ENCODE data around the gene MAP4K4.

The MAP4K4 gene

DNA sequence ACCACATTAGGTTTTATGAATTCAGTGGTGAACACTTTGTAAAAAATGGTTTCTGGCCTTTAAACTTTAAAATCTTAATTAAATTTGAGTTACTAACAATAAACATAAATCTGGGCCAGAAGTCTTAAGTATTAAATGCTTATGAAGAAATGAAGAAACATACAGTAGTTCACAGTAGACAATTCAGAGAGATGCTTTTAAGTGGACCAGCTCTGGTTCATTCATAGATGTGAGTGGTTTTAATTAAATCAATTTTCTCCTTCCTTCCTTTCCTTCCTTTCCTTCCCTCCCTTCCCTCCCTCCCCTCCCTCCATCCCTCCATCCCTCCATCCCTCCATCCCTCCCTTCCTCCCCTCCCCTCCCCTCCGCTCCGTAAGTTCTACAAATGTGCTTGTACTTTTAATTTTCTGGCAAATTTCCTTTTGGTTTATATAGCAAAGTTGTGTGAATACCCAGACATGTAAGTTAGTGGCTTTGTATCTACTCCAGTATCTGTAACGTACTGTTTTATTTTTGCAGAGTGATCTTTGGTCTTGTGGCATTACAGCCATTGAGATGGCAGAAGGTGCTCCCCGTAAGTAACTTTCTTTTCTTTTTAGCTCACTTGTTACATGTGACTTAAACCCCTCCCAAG lies 136.5 kb downstream of the MAP4K4 start:
- DNase-seq (ENCODE audit: low read depth): no peak

DNA sequence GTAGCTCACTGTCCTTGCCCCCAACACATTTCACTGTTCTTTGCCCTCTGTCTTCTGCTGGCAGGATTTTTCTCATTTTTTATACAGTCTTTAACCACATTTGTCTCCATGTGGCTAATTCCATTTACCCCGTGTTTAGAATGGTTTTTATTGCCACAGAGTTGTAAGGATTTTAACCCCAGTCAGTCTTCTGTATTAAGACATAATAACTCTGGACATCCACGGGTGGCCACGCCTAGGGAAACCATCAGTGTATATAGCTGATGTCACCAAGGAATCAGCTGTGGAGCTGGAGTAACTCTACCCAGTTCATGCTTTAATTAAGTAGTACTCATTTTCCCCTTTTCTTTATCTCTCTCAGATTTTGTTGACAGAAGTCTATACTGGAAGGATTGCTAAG lies 139.8 kb downstream of the MAP4K4 start:
- DNase-seq (ENCODE audit: low read depth): peak; percentile 37

DNA sequence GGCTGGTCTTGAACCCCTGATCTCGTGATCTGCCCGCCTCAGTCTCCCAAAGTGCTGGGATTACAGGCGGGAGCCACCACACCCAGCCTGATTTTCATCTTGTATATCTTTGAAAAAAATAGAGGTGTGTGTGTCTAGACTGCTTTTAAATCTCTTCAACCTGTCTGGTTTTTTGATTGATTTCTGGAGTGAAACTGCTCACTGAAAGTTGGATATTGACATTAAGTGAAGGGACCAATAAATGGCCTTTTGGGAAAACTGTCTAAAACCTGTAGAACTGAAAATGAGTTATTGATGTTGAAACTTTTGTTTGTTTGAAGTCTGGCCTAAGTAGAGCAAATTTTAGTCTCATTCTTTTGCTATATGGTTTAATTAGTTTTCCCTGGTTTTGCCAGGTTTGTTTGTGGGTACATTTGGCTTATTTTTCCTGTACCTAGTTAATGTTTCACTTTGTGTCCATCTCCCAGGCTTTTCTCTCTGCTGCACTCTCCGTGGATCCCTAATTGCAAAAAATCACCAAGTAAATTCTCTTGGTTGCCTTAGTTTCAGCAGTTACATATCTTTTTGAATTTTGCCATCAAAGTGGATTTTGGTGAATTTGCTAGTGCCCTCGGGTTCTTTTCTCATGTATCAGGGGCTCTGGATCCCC lies 144.3 kb downstream of the MAP4K4 start:
- DNase-seq (ENCODE audit: low read depth): no peak

DNA sequence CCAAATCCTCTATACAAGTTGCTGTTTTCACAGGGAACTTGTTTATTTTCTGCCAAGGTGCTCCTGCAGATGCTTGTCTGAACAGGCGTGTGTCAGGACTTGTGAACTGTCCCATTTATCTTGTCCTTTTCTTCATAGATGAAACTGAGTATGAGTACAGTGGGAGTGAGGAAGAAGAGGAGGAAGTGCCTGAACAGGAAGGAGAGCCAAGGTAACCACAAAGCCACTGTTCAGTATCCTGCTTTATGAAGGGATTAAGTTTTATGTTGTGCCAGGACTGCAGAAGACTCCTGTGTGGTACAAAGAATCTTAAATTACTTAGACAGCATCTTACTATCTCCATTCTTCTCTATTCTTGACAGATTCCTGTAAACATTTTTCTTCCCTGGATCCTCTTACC lies 145.0 kb downstream of the MAP4K4 start:
- DNase-seq (ENCODE audit: low read depth): peak; percentile 27

DNA sequence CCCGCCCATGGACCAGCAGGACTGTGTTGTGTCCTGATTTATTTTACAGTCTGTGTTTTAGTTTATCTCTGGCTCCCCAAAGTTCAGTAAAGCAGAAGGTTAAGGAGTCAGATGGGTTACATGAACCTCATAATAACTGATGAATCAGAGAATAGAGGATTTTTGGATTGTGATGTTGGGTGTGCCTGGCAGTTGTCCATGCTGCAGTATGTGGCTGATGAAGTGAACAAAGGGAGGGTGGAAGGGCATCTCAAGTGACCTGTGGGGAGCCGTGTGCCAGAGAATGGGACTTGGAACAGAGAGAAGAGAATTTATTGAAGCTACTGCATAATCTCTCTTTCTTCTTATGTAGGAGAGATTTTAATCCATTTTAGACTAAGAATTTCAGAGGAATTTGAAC lies 145.5 kb downstream of the MAP4K4 start:
- peak; percentile 48 for DNase-seq (ENCODE audit: low read depth)

DNA sequence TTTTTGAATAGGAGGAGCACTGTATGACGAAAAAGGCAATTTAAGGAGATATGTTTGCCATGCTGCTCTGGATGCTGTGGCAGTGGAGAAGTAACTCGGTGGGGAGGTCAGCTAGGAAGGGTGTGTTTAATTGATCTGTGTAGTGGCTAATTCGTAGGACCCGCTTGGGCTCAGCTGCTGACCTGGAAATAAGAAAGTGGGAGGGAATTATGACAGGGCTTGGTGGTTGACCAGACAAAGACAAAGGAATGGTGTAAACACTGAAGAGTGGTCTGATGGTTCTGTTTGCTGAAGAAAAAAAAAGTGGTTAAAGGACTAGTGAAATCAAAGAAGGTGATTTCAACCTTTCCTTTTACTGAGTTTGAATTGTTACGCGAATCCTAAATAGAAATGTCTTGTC lies 146.0 kb downstream of the MAP4K4 start:
- peak; percentile 42 for DNase-seq (ENCODE audit: low read depth)

DNA sequence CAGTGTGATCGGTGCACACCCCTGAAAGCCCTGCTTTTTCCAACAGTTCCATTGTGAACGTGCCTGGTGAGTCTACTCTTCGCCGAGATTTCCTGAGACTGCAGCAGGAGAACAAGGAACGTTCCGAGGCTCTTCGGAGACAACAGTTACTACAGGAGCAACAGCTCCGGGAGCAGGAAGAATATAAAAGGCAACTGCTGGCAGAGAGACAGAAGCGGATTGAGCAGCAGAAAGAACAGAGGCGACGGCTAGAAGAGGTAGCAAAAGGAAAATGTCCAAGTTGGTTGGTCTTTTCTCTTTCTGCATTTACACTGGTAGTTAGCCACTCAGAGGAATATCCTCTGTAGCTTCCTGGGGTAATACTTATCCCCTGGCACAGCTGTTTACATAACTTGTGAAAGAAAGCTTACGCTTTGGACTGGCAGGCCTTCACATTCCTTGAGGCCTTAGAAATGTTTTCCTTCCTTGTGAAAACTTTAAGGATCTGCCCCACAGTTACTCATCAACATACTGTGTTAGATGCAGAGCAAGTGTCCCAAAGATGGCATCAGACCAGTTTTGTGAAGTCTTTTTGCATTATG lies 146.6 kb downstream of the MAP4K4 start:
- peak; percentile 86 for DNase-seq (ENCODE audit: low read depth)

DNA sequence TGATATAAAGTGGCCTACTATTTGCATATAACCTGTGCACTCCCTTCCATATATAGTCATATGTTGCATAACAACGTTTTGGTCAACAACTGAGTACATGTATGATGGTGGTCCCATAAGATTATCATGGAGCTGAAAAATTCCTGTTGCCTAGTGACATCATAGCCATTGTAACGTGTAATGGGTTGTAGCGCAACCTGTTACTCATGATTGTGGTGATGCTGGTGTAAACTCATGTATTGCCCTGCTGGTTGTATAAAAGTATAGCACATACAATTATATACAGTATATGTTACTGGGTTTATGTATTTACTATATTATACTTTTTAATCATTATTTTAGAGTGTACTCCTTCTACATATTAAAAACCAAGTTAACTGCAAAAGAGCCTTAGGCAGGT lies 149.5 kb downstream of the MAP4K4 start:
- peak; percentile 41 for DNase-seq (ENCODE audit: low read depth)

DNA sequence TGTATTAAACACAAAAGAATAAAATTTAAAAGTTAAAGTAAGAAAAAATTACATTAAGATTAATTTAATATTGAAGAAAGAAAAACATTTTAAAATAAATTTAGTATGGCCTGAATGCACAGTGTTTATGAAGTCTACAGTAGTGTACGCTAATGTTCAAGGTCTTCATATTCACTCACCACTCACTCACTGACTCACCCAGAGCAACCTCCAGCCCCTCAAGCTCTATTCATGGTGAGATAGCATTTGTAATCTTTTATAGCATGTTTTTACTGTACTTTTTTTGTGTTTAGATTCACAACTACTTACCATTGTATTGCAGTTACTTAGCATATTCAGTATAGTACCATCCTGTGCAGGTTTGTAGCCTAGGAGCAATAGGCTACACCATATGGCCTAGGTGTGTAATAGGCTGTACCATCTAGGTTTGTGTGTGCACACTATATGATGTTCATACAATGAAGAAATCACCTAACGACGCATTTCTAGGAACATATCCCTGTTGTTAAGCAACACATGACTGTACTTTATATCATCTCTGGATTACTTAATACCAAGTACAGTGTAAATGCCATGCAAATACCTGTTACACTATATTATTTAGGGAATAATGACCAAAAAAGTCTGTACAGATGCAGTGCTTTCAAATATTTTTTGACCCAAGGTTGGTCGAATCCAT lies 150.3 kb downstream of the MAP4K4 start:
- peak; percentile 74 for DNase-seq (ENCODE audit: low read depth)

DNA sequence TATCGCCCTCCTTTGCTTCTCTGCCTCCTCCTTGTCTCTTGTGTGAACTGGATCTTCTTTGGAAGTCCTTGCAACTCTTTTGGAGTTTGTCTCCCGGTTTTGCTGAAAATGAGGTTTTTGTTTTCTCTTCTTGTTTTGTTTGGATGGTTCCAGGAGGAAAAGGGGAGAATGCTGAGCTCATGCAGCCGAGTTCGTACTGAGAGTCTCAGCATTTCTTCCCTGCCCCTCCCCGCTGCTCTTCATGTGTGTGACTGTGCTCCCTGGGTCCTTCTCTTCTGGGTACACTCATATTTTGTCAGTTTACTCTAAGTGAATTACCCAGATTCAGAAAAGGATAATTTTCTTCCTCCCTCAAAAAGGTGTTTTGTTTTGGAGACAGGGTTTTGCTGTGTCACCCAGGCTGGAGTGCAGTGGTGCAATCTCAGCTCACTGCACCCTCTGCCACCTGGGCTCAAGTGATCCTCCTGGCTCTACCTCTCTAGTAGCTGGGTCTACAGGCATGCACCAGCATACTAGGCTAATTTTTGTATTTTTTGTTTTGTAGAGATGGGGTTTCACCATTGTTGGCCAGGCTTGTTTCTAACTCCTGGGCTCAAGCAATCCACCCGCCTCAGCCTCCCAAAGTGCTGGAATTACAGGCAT lies 151.4 kb downstream of the MAP4K4 start:
- no peak for DNase-seq (ENCODE audit: low read depth)

DNA sequence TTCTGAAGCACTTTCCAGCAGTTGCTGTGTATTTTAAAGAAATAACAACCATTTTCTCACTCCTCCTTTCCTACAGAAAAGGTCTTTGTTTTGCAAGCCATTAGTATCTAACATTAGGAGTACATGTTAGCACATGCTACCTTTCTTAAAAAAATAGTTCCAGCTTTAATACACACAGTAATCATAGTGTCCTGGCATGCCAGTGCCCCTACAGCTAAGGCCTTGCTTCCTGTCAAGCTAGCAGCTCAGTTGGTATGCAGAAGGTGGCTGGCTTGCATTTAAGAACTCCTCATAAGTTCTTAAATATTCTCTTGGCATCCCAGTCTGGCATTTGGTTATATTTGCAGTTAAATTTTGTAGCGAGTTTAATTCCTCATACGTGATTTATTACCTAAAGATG lies 152.9 kb downstream of the MAP4K4 start:
- no peak for DNase-seq (ENCODE audit: low read depth)

DNA sequence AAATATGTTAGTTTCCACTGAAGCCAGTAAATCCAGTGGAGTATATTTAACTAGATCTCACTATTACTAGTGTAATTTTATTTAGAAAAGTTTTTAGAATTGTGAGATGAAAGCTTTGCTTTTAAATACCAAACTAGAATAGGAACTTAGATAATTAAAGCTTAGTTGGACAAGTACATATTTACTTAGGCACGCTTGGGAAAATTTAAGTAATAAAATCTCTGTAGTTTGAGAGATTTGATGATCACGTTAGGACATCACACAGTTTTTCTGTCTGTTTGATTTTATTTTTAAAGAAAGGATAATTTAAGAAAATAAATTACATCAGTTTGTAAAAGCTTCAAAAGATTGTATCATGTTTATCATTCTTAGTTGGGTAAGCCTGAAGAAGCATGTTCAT lies 153.5 kb downstream of the MAP4K4 start:
- DNase-seq (ENCODE audit: low read depth): no peak

DNA sequence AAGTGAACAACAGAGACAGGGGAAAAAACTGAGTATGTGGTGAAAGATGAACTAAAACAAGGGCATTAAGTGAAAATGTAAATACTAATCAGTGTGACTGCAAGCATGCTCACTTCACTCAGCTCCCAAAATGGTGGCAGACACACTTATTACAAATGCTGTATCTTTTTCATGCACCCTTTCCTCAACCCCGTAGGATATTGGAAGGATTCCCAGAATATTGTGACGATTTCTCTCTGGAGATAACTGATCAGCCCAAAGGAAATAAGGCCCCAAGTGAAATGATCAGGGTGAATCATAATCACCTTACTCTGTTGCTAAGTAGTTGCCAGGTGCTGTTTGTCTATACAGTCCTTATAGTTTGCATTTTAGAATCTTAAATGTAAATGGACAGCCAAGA lies 155.3 kb downstream of the MAP4K4 start:
- DNase-seq (ENCODE audit: low read depth): no peak

DNA sequence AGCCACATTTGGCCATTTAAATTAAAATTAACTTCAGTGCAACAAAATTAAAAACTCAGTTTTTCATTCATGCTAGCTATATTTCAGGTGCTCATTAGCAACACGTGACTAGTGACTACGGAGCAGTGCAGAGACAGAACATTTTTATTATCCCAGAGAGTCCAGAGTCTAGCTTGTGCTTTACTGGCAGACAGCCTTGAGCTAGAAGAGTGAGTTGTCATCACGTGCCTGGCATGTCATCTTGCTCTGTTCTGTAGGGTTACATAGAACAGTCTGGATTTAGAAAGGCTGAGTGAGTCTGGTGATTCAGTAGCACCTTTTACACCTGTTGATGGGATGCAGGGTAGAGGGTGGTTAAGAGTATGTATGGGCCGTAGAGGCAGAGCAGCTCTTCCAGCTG lies 157.4 kb downstream of the MAP4K4 start:
- DNase-seq (ENCODE audit: low read depth): no peak

DNA sequence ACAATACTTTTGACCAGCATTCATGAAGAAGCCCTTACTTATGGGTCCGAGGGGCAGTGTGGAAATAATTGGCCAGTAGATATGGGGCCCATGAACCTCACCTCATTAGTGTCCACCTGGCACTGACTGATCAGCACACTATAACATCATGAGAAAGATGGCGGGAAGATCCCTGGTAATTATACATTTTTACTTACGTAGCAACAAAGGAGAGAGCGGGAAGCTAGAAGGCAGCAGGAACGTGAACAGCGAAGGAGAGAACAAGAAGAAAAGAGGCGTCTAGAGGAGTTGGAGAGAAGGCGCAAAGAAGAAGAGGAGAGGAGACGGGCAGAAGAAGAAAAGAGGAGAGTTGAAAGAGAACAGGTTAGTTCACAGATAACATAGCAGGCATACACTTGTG lies 158.3 kb downstream of the MAP4K4 start:
- DNase-seq (ENCODE audit: low read depth): no peak

DNA sequence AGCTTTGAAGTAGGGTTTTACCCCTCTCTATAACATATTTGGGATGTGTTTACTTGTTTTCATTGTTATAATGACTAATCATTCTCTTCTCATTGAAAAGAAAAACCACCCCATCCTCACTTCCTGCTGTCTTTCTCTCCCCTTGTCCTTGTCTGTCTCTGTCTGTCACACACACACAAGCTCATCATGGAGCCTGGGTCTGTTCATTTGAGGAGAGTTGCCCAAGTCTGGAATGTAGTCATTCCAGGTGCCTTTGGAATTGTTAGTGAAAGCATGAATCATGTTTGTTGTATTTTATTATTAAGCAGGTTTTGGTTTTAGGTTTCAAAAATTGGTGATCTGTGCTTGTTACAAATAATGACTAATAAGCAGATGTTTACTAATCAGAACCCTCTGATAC lies 160.7 kb downstream of the MAP4K4 start:
- no peak for DNase-seq (ENCODE audit: low read depth)

DNA sequence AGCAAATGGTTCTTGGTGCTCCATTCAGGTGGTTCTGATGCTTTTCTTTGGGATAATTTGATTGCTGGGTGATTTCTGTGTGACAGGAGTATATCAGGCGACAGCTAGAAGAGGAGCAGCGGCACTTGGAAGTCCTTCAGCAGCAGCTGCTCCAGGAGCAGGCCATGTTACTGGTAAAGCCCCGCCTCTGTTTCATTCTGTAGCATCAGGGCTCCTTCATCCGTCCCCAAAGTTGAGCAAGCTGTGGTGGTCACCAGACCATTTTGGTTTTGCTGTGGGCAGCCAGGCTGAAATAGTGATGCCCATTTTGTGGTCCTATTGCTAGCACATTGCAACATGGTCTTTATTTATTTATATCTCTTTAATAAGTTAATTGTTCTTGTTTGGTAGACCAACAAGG lies 161.4 kb downstream of the MAP4K4 start:
- no peak for DNase-seq (ENCODE audit: low read depth)

DNA sequence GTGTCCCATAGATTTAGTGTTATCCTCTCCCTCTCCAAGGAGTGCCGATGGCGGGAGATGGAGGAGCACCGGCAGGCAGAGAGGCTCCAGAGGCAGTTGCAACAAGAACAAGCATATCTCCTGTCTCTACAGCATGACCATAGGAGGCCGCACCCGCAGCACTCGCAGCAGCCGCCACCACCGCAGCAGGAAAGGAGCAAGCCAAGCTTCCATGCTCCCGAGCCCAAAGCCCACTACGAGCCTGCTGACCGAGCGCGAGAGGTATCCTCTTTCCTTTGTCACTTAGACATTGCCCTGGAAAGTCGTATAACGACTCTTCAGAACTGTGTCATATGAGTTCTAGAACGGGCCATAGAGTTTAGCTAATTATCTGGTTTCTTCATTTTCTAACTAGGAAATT lies 162.1 kb downstream of the MAP4K4 start:
- no peak for DNase-seq (ENCODE audit: low read depth)

DNA sequence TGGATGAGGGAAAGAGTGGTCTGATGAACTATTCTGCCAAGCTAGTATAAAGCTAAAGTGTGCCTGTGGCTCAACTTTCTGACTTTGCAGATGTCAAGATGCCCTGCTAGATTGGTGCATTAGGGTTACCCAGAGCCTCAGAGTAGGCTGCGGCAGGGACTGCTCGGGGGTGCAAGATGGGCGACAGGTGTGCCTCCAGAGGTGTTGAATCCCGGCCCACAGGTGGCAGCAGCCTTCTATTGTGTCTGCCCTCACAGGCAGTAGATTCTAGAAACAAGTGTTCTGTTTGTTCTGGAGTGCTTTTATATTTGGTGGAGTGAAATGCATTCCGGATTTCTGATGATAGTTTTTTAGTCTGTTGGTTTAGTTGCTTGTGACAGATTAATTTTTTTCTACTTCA lies 162.7 kb downstream of the MAP4K4 start:
- no peak for DNase-seq (ENCODE audit: low read depth)

DNA sequence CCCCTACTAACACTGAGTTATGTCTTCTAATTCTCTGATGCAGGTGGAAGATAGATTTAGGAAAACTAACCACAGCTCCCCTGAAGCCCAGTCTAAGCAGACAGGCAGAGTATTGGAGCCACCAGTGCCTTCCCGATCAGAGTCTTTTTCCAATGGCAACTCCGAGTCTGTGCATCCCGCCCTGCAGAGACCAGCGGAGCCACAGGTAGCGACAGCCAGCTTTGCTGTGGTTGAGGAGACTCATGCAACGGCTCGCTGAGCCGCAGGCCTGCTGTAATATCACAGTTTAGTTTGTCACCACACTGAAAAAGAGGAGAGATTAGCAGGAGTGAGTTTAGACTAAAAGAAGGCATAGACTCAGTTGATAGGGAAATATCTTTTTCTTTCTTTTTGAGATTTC lies 163.3 kb downstream of the MAP4K4 start:
- no peak for DNase-seq (ENCODE audit: low read depth)

DNA sequence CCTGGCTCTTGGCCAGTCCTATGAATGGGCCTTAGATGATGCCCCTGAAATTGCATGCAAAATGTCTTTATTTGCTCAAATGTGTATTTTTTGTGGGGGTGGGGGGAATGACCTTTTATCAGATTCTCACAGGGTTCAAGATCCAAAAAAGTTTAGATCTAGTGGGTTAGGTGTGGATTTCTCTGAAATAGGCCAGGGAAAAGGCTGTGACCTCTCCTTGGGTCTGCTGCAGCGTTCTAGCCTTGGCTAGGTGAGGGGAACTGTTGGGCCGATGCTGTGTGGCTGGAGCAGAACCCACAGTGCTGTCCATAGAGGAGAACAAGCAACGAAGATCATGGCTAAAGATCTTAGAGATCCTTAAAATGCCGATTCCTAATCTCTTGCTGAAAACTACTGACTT lies 163.9 kb downstream of the MAP4K4 start:
- DNase-seq (ENCODE audit: low read depth): no peak

DNA sequence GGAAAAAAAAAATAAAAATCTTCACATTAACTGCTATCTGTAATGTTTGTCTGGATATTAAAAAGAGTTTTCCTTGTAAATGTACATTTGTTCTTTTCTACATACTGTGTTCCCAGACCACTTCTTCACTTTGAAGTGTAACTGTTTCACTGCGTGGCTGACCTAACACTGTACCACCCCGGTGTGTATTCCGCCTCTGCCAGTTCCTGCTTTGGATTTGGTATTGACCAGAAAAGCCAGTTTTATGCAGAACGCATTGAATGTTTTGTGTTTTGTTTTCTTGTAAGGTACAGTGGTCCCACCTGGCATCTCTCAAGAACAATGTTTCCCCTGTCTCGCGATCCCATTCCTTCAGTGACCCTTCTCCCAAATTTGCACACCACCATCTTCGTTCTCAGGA lies 166.0 kb downstream of the MAP4K4 start:
- DNase-seq (ENCODE audit: low read depth): no peak

DNA sequence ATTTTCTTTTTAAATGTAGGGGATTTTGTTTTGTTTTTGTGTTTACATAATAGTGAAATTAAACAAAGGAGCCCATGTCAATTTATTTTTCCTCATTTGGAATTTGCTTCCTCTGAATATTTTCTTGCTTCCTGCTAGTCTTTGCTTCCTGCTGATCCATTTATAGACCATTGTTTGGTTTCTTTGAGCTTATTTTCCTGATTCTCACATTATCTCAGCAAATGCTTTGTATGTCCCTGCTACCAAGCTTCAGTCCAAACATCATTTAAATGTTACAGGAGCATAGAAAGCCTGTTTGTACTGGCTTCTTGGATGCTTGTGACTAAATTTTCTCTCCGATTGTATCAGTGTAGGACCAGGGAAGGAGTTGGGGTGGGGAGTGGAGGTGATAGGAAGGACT lies 166.9 kb downstream of the MAP4K4 start:
- no peak for DNase-seq (ENCODE audit: low read depth)

Data from amniotic epithelial cell (primary cell).